ENCODE data around the gene AVEN. TPM values are rescaled to one million over a fixed set of nuclear protein-coding genes. Genes with fewer than 3 reads are reported as not detected.

The AVEN gene
- total and polyA plus RNA-seq, 2 of the 8 experiments (the other 6 are each of a cell fraction or from before 2014, with no cell fraction given) = 5.5 to 17.0 TPM

DNA sequence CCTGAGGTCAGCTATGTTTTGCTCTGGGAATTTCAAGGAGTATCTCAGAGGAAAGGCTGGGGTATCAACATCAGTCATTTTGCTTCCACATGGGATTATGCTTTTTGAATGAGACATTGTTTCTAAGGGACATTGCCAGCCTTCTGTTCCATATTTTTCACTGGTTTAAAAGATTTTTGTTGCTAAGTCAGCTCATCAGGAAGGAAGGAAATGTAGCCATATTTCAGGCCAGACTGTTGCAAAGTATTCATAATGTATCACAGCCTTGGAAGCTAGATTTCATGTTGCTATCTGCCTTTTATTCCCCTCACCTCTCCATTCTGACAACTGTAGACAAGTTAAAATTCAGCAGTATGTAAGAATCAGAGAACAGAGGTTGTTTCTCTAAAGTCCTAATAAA, 131.7 kb downstream of the AVEN start (continued):
- TF ChIP-seq SRF (IDR thresholded peaks at IDR 0.05; ENCODE audit: low read depth, low read length) = no peak
- no peak for TF ChIP-seq SIX5 (IDR thresholded peaks at IDR 0.05; ENCODE audit: low read depth, low read length)
- TF ChIP-seq, protein P1, sequence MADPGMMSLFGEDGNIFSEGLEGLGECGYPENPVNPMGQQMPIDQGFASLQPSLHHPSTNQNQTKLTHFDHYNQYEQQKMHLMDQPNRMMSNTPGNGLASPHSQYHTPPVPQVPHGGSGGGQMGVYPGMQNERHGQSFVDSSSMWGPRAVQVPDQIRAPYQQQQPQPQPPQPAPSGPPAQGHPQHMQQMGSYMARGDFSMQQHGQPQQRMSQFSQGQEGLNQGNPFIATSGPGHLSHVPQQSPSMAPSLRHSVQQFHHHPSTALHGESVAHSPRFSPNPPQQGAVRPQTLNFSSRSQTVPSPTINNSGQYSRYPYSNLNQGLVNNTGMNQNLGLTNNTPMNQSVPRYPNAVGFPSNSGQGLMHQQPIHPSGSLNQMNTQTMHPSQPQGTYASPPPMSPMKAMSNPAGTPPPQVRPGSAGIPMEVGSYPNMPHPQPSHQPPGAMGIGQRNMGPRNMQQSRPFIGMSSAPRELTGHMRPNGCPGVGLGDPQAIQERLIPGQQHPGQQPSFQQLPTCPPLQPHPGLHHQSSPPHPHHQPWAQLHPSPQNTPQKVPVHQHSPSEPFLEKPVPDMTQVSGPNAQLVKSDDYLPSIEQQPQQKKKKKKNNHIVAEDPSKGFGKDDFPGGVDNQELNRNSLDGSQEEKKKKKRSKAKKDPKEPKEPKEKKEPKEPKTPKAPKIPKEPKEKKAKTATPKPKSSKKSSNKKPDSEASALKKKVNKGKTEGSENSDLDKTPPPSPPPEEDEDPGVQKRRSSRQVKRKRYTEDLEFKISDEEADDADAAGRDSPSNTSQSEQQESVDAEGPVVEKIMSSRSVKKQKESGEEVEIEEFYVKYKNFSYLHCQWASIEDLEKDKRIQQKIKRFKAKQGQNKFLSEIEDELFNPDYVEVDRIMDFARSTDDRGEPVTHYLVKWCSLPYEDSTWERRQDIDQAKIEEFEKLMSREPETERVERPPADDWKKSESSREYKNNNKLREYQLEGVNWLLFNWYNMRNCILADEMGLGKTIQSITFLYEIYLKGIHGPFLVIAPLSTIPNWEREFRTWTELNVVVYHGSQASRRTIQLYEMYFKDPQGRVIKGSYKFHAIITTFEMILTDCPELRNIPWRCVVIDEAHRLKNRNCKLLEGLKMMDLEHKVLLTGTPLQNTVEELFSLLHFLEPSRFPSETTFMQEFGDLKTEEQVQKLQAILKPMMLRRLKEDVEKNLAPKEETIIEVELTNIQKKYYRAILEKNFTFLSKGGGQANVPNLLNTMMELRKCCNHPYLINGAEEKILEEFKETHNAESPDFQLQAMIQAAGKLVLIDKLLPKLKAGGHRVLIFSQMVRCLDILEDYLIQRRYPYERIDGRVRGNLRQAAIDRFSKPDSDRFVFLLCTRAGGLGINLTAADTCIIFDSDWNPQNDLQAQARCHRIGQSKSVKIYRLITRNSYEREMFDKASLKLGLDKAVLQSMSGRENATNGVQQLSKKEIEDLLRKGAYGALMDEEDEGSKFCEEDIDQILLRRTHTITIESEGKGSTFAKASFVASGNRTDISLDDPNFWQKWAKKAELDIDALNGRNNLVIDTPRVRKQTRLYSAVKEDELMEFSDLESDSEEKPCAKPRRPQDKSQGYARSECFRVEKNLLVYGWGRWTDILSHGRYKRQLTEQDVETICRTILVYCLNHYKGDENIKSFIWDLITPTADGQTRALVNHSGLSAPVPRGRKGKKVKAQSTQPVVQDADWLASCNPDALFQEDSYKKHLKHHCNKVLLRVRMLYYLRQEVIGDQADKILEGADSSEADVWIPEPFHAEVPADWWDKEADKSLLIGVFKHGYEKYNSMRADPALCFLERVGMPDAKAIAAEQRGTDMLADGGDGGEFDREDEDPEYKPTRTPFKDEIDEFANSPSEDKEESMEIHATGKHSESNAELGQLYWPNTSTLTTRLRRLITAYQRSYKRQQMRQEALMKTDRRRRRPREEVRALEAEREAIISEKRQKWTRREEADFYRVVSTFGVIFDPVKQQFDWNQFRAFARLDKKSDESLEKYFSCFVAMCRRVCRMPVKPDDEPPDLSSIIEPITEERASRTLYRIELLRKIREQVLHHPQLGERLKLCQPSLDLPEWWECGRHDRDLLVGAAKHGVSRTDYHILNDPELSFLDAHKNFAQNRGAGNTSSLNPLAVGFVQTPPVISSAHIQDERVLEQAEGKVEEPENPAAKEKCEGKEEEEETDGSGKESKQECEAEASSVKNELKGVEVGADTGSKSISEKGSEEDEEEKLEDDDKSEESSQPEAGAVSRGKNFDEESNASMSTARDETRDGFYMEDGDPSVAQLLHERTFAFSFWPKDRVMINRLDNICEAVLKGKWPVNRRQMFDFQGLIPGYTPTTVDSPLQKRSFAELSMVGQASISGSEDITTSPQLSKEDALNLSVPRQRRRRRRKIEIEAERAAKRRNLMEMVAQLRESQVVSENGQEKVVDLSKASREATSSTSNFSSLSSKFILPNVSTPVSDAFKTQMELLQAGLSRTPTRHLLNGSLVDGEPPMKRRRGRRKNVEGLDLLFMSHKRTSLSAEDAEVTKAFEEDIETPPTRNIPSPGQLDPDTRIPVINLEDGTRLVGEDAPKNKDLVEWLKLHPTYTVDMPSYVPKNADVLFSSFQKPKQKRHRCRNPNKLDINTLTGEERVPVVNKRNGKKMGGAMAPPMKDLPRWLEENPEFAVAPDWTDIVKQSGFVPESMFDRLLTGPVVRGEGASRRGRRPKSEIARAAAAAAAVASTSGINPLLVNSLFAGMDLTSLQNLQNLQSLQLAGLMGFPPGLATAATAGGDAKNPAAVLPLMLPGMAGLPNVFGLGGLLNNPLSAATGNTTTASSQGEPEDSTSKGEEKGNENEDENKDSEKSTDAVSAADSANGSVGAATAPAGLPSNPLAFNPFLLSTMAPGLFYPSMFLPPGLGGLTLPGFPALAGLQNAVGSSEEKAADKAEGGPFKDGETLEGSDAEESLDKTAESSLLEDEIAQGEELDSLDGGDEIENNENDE (IDR thresholded peaks at IDR 0.05; ENCODE audit: insufficient replicate concordance, low read length) = no peak
- no peak for TF ChIP-seq KDM5A (IDR thresholded peaks at IDR 0.05; ENCODE audit: low read length)
- TF ChIP-seq HDAC2 (IDR thresholded peaks at IDR 0.05; ENCODE audit: borderline replicate concordance in 1 of 2, low read depth in 2 of 2, low read length in 2 of 2) = no peak
- no peak for TF ChIP-seq SP4 (IDR thresholded peaks at IDR 0.05; ENCODE audit: low read length)
- no peak for TF ChIP-seq ZNF274 (IDR thresholded peaks at IDR 0.05; ENCODE audit: borderline replicate concordance, extremely low read depth, low read length)

Data from H1 (cell line).